Spinal cord (tissue), 10 donors: ENCODE results near the gene BLM. TPM values are rescaled to one million over a fixed set of nuclear protein-coding genes. Genes with fewer than 3 reads are reported as not detected.

ENCODE experiments used
- DNase-seq, 6 donors: peaks; one replicate each; pipeline versions ENCODE4 v3.0.0 to v3.0.0-alpha.2; 2013 to 2015; ENCODE audit warnings: low spot score in 6 of 6, low read depth in 4 of 6
- H3K27ac ChIP-seq: one replicate; pipeline ENCODE4 v1.5.1; 2013; ENCODE audit warnings: low read depth, low read length, control low read depth
- H3K27me3 ChIP-seq: one replicate; pipeline ENCODE4 v1.6.1; 2013; ENCODE audit warnings: low read length; ENCODE audit not compliant: control insufficient read depth, insufficient read depth
- H3K36me3 ChIP-seq: one replicate; pipeline ENCODE4 v1.6.1; 2013; ENCODE audit warnings: low read length; ENCODE audit not compliant: control insufficient read depth, insufficient read depth
- H3K4me1 ChIP-seq: one replicate; pipeline ENCODE4 v1.6.1; 2013; ENCODE audit warnings: low read length; ENCODE audit not compliant: control insufficient read depth, insufficient read depth
- H3K4me3 ChIP-seq: one replicate; pipeline ENCODE4 v1.5.1; 2013; ENCODE audit warnings: low read depth, low read length, control low read depth
- H3K9me3 ChIP-seq: one replicate; pipeline ENCODE4 v1.6.1; 2013; ENCODE audit warnings: low read length; ENCODE audit not compliant: control insufficient read depth, insufficient read depth
- WGBS: methylation state at CpG from one replicate; pipeline ENCODE4 v1.1.5; 2013; ENCODE audit warnings: missing lambda C conversion rate; ENCODE audit not compliant: insufficient coverage; 5-methylcytosine and 5-hydroxymethylcytosine counted together
- polyA plus RNA-seq, 2 donors: library from polyadenylated mRNA; unstranded; fragments of 120-200 nt; gene quantifications; one replicate each; pipeline ENCODE4 v1.2.1, GENCODE V29; 2013; ENCODE audit not compliant: insufficient read length in 2 of 2
- total RNA-seq, 2 donors: library from RNA; depleted of rRNA in 1 of 2; stranded (reverse); fragments of 120-200 nt in 1 of 2; fragments of >200 nt in 1 of 2; gene quantifications; one replicate each; pipeline versions ENCODE4 v1.2.3 to v1.2.4, GENCODE V29; 2013 to 2014
- donor health status: healthy.

Gene BLM
- total and polyA plus RNA-seq, 4 donors = 7.2 to 9.4 (median 8.7) TPM

GRCh38 chr15:90799639-90800170 lies 82.6 kb downstream of the BLM start:
- H3K27ac ChIP-seq = no peak overlapping the region
- H3K27me3 ChIP-seq = no peaks in the 10 kb centered on the region
- no peak overlapping the region for H3K4me3 ChIP-seq
- H3K36me3 ChIP-seq = no peaks in the 10 kb centered on the region
- no peaks in the 10 kb centered on the region for H3K4me1 ChIP-seq
- DNase-seq = peak in 1 of 6 donors; percentile 47
- H3K9me3 ChIP-seq = no peaks in the 10 kb centered on the region
- no CpG with 5 or more reads among the region's 1 CpG for WGBS

- Histone ChIP-seq H3K9me3 (no peaks in the 10 kb centered on the region), H3K4me1 (no peaks in the 10 kb centered on the region), H3K36me3 (no peaks in the 10 kb centered on the region), H3K27ac (no peak overlapping the region), H3K4me3 (no peak overlapping the region), H3K27me3 (no peaks in the 10 kb centered on the region)
- WGBS = 95% methylated on average over 6 of the region's 8 CpGs
- no peak for DNase-seq
Observed at GRCh38 chr15:90801803-90802202, 84.7 kb downstream of the BLM start.

GRCh38 chr15:90807074-90807785 lies 90.1 kb downstream of the BLM start:
- H3K9me3 ChIP-seq = no peaks in the 10 kb centered on the region
- H3K4me1 ChIP-seq = peaks cover 4% of the 10 kb centered on the region
- no peak overlapping the region for H3K4me3 ChIP-seq
- no peaks in the 10 kb centered on the region for H3K36me3 ChIP-seq
- H3K27ac ChIP-seq = no peak overlapping the region
- DNase-seq = no peak
- WGBS = 91% methylated on average over 6 of the region's 8 CpGs
- no peaks in the 10 kb centered on the region for H3K27me3 ChIP-seq

- H3K4me1 ChIP-seq = peaks cover 4% of the 10 kb centered on the region
- H3K36me3 ChIP-seq = no peaks in the 10 kb centered on the region
- no peak overlapping the region for H3K27ac ChIP-seq
- H3K9me3 ChIP-seq = no peaks in the 10 kb centered on the region
- H3K27me3 ChIP-seq = no peaks in the 10 kb centered on the region
- H3K4me3 ChIP-seq = no peak overlapping the region
- no CpG with 5 or more reads among the region's 2 CpGs for WGBS
- no peak for DNase-seq
Observed at GRCh38 chr15:90807786-90808086, 90.6 kb downstream of the BLM start.

GRCh38 chr15:90808517-90809235 lies 91.5 kb downstream of the BLM start:
- Histone ChIP-seq H3K4me3 (no peak overlapping the region), H3K27ac (no peak overlapping the region), H3K27me3 (no peaks in the 10 kb centered on the region), H3K4me1 (peaks cover 9% of the 10 kb centered on the region), H3K9me3 (no peaks in the 10 kb centered on the region), H3K36me3 (no peaks in the 10 kb centered on the region)
- 66% methylated on average over 5 of the region's 8 CpGs for WGBS
- DNase-seq = peak in 1 of 6 donors; percentile 57

GRCh38 chr15:90809536-90809935 lies 92.4 kb downstream of the BLM start:
- Histone ChIP-seq H3K36me3 (no peaks in the 10 kb centered on the region), H3K4me3 (no peak overlapping the region), H3K4me1 (peaks cover 18% of the 10 kb centered on the region), H3K9me3 (no peaks in the 10 kb centered on the region), H3K27ac (no peak overlapping the region), H3K27me3 (no peaks in the 10 kb centered on the region)
- 63% methylated on average over 1 of the region's 4 CpGs for WGBS
- DNase-seq = no peak

GRCh38 chr15:90810354-90810753 lies 93.2 kb downstream of the BLM start:
- 100% methylated on average over 1 of the region's 4 CpGs for WGBS

GRCh38 chr15:90812171-90812957 lies 95.2 kb downstream of the BLM start:
- no peak for DNase-seq
- no peaks in the 10 kb centered on the region for H3K27me3 ChIP-seq
- H3K4me1 ChIP-seq = peaks cover 20% of the 10 kb centered on the region
- H3K4me3 ChIP-seq = no peak overlapping the region
- 79% methylated on average over 2 of the region's 10 CpGs for WGBS
- H3K36me3 ChIP-seq = no peaks in the 10 kb centered on the region
- no peak overlapping the region for H3K27ac ChIP-seq
- H3K9me3 ChIP-seq = no peaks in the 10 kb centered on the region

More at GRCh38 chr15:90810354-90810753, 93.2 kb downstream of the BLM start:
- Histone ChIP-seq H3K4me3 (no peak overlapping the region), H3K27me3 (no peaks in the 10 kb centered on the region), H3K36me3 (no peaks in the 10 kb centered on the region), H3K4me1 (peaks cover 20% of the 10 kb centered on the region), H3K27ac (no peak overlapping the region), H3K9me3 (no peaks in the 10 kb centered on the region)
- DNase-seq = no peak

- H3K36me3 ChIP-seq = no peaks in the 10 kb centered on the region
- DNase-seq = no peak
- no peak overlapping the region for H3K27ac ChIP-seq
- no peaks in the 10 kb centered on the region for H3K9me3 ChIP-seq
- no peaks in the 10 kb centered on the region for H3K27me3 ChIP-seq
- H3K4me3 ChIP-seq = no peak overlapping the region
- 84% methylated on average over 6 of the region's 6 CpGs for WGBS
- peaks cover 20% of the 10 kb centered on the region for H3K4me1 ChIP-seq
Observed at GRCh38 chr15:90812958-90813265, 95.8 kb downstream of the BLM start.
